Measurements from ENCODE around the gene YBEY. TPM values are rescaled to one million over a fixed set of nuclear protein-coding genes. Genes with fewer than 3 reads are reported as not detected.
A peak's percentile ranks its signal among the peaks of the same experiment; 100 is the strongest.

Gene YBEY
- polyA plus RNA-seq, 3 donors: 19.1 to 22.4 (median 19.6) TPM

DNA sequence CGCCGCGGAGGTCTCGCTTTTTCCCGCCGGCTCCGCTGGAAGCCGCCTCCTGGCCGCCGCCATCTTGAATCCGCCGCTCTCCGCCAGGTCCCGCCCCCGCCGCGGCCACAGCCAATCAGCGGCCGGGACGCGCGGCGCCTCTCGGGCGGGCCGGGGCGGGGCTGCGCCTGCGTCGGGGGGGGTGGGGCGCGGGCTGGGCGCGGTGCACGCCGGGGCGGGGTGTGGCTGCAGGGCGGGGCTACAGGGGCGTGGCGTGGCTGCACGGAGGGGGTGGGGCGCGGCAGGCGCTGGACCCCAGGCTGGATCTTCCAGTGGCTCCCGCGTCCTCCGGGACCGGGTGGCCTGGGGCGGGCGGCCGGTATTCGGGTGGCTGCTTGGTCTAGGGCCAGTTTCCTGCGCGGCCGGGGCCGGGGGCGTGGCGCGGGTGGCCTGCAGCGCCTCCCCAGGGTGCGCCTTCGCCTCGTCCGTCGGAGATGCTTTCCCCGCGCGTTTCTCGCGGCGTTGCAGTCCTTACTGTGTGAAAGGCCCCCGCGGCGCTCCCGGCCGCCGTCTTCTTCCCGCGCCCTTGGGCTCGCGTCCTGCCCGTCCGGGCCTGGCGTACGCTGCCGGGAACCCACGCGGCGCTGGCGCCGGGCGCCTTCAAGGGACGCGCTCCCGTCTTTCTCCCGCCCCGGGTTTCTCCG, 38.4 kb downstream of the YBEY start:
- DNase-seq: peak; percentile 84

DNA sequence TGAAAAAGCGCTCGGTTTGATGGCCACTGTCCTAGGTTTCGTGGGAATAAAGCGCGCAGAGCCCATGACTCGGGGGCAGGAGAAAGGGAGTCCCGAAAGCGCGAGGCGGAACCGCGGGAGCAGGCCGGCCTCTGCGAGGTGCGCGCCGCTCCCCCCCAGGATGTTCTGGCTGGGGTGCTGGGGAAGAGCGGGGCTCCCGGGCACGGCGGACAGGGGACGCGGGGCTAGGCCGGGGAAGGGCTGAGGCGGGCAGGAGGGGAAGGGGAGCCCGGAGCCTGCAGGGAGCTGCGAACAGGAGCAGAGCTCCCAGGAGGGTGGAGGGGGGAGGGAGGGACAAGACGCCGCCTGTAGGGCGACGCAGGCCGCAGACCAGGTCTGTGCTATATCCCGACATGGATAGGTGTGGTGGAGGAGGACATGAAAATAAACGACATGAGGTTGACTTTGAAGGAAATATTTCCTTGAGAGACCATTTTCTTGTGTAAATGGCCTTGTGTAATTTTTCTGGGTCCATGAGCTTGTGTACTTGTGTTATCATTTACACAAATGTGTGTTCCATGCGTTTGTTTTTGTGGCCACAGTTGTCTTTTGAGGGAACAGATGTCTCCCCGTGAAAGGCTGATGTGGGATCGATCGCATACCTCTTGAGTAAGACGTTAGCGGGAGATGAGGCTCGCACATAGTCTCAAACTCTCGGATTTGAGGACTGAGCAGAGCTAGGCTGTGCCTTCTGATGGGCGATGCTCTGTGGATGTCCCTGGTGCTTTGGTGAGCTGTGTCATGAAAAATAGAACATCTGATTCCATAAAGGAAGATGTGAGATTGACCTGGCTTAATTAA, 39.2 kb downstream of the YBEY start:
- DNase-seq: no peak

DNA sequence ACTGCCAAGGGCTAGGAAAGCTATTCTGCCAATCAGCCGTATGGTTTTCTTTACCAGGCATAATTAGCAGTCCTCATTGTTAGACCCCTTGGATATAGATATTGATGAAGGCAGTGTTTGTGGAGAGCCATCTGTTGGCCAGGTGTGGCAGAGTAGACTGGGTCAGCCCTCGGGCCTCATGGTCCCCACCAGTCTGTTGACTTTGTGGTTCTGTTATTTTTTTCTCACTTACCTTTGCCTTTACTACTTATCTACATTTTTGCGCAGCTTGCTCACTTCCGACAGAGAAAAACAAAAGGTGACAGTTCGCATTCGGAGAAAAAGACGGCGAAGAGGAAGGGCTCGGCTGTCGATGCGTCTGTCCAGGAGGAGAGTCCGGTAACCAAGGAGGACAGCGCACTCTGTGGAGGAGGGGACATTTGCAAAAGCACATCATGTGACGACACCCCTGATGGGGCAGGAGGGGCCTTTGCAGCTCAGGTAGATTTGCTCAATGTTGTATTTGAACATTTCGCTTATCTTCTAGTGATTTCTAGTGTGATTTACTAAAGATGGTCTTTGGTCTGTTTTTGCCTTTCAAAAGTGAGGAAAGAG, 40.1 kb downstream of the YBEY start:
- no peak for DNase-seq

DNA sequence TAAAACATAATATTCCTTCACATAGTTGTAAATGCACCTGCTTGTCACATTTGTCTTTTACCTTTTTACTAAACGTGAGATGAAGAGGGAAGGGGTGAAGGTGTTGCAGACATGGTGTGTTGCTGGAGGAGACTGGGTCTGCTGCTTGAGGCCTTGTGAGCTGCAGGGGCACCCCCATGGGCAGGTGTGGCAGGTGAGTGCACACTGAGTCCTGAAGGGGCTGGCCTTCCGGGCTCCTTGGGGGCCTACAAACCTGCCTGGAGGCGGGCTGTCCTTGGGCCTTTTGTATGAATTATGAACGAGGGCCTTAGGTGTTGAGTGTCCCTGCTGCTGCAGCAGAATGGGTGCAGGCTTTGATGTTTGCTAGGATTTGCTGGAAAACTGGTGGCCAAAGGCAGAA, 41.6 kb downstream of the YBEY start:
- no peak for DNase-seq

DNA sequence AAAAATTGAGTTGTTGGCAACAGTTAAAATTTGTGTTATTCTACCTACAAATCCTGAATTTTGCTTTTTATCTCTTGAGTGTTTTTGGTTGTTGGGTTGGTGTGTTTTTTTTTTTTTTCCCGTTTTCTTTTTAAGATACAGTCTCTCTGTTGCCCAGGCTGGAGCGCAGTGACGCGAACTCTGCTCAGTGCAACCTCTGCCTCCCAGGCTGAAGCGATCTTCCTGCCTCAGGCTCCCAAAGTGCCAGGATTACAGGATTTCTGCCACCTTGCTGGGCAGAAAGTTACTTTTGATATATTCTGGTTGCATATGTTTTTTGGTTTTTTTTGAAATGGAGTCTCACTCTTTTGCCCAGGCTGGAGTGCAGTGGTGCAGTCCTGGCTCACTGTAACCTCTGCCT, 42.0 kb downstream of the YBEY start:
- DNase-seq: no peak

DNA sequence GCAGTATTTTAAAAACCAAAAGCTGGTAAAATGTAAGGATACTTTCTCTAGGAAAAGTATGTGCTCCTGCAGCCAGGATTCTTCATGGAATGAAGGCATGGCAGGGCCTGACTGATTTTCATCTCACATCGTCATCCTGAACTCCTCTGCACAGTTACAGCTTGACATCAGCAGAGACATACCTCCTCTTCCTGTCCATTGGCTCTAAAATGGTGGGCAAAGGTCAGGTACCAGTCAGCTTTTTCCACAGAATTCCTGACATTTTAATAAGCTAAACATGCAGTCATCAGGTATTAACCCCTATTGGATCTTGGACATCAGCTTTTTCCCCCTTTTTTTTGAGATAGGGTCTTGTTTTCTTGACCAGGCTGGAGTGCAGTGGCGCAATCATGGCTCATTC, 43.7 kb downstream of the YBEY start:
- DNase-seq: no peak

DNA sequence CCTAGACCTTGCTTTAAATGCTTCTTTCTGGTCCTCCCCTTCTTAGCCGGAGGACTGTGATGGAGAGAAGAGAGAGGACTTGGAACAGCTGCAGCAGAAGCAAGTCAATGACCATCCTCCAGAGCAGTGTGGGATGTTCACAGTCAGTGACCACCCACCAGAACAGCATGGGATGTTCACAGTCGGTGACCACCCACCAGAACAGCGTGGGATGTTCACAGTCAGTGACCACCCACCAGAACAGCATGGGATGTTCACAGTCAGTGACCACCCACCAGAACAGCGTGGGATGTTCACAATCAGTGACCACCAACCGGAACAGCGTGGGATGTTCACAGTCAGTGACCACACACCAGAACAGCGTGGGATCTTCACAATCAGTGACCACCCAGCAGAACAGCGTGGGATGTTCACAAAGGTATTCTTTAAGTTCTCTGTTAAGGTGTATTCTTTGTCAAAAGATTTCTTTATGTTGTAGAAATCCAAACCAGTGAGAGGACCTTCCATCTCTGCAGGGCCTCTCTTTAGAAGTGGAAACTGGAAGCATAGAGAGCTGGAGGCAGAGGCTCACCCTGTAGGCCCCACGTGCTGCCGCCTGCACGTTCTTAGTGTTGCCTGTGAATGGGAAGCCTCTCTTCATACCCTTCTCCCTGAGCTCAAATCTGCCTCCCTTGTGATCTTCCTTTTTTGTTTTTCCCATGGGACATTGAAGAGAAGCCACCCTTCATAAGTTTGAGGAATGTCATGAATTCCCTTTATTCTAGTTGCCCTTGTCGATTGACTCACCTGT, 48.4 kb downstream of the YBEY start:
- DNase-seq: no peak

DNA sequence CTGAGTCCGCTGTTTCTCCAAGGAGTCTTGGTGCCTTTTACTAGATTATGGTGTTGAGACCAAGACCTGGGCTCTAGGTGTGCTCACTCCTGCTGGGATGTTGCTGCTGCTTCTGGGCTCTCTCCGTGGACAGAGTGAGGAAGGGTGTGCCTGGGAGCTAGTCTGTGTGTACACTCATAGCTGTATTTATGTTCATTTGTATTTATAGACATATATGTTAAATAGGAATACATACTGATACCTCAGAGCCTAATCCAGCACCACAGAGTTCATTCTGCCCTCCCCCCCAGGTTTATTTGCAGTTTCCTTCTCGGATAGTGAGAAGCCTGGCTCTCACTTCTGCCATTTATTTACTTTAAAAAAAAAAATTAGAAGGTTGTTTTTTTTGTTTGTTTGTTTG, 50.5 kb downstream of the YBEY start:
- no peak for DNase-seq

DNA sequence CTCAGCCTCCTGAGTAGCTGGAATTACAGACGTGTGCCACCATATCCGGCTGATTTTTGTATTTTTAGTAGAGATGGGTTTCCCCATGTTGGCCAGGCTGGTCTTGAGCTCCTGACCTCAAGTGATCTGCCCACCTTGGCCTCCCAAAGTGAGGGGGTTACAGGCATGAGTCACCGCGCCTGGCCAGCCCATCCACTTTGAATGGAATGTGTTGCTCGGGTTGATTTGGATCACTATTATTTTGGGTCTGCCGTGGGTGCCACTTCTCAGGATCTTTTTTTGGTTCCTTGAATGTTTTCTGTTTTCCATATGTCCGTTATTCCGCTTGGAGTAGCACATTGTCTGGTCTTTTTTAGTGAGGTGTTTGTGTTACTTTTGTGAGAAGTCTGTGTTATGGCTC, 54.9 kb downstream of the YBEY start:
- DNase-seq: no peak

DNA sequence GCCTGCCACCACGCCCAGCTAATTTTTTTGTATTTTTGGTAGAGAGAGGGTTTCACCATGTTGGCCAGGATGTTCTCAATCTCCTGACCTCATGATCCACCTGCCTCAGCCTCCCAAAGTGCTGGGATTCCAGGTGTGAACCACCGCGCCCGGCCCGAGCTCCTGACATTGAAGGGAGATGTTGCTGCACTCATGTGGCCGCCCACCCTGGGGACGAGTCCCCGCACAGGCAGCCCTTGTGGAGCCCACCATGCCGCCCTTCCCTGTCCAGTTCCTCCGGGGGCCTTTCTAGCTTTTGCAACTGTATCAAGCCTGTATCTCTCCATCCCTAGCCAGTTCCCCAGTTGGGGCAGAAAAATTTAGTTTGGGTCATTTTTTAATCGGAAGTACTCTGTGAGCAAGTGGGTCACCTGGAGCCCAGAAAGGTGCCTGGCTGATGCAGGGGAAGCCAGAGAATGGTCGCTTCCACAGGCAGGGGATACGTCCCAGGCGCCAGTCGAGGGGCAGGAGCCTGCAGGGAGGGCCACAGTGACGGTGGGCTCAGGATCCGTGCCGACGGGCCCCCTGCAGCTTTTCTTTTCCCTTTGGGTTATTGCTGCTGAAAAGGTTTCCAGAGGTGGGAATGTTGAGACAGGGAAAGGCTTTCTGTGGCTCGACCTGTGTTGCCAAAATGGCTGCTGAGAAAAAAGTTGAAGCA, 58.2 kb downstream of the YBEY start:
- DNase-seq: no peak

DNA sequence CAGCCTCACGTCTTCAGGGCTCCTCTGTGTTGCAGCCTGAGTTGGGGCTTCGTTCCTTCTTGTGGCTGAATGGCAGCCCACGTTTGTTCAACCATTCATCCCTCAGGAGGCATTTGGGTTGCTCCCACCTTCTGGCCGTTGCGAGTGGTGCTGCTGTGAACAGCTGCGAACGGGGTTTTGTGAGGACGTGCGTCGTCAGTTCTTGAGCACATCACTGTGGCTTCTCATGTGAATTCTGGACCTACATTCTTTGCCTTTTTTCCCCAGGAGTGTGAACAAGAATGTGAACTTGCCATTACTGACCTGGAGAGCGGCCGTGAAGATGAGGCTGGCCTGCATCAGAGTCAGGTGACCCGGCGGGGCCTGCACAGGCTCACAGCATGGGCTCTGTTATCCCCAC, 59.7 kb downstream of the YBEY start:
- DNase-seq: no peak

DNA sequence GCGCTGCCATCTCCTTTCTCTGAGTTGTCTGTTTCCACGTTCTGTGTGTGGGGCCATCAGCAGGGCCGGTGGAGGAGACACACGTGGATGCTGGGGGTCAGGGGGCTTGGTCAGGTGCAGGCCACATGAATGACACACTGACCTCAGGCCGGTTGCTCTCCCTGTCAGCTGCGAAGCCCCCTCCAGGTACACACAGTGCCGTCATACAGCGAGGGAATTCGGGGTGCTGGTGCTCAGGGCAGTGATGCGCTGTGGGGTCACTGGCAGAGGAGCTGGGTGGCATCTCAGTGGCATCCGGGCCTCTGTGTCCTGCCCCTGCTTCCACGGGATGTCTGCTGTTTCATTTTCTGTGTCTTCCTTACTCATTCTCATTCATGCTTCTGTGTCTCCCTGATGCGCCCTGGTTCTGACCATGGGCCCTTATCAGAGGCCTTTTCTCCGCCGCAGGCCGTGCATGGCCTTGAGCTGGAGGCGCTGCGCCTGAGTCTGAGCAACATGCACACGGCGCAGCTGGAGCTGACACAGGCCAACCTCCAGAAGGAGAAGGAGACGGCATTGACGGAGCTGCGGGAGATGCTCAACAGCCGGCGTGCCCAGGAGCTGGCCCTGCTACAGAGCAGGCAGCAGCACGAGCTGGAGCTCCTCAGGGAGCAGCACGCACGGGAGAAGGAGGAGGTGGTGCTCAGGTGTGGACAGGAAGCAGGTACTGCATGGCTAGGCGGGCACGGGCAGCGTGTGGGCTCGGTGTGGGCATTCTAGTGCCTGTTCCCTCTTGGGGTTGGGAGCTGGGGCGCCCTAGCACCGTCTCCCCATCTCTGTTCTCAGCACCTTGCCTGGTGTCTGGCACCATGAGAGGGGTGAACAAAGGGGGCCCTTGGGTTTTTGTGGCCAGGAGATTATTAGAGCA, 60.4 kb downstream of the YBEY start:
- no peak for DNase-seq

DNA sequence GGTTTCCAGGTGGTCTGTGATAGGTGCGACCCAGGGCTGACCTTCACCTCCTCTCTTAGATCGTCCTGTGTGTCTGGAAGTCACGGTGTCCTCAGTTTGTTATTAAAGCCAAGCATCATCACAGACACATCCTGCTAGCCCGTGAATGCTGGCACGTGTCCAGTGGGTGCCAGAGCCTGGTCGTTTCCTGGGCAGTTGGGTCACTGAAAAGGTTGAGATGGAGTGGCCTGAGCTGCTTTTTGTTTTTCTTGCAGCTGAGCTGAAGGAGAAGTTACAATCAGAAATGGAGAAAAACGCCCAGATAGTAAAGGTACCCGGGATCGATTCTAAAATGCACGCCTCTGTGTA, 61.0 kb downstream of the YBEY start:
- DNase-seq: no peak

Other genes with a start within 250 kb of the YBEY start
- 100 to 1,000 TPM; 171 to 264 (median 225) TPM for gene COL6A2, start 188.2 kb upstream of the YBEY start, polyA plus RNA-seq (ENCODE audit: insufficient read length in 3 of 3)
- gene FTCD, start 130.8 kb upstream of the YBEY start, polyA plus RNA-seq (ENCODE audit: insufficient read length in 3 of 3): 10 to 100 TPM; 40.3 to 61.9 (median 45.0) TPM
- gene SPATC1L, start 101.9 kb upstream of the YBEY start, polyA plus RNA-seq (ENCODE audit: insufficient read length in 3 of 3): 10 to 100 TPM; 12.3 to 18.0 (median 18.0) TPM
- 10 to 100 TPM; 33.9 to 58.9 (median 52.0) TPM for gene LSS, start 57.6 kb upstream of the YBEY start, polyA plus RNA-seq (ENCODE audit: insufficient read length in 3 of 3)
- 100 to 1,000 TPM in 2 of 3 donors, 10 to 100 TPM in 1; 79.3 to 114 (median 105) TPM for gene MCM3AP, start 731 bp upstream of the YBEY start, polyA plus RNA-seq (ENCODE audit: insufficient read length in 3 of 3)
- 10 to 100 TPM; 12.4 to 21.9 (median 17.4) TPM for gene C21orf58, start 37.5 kb downstream of the YBEY start, polyA plus RNA-seq (ENCODE audit: insufficient read length in 3 of 3)
- gene PCNT, start 37.8 kb downstream of the YBEY start, polyA plus RNA-seq (ENCODE audit: insufficient read length in 3 of 3): 10 to 100 TPM; 36.0 to 45.5 (median 40.3) TPM
- 10 to 100 TPM; 24.3 to 49.6 (median 47.5) TPM for gene DIP2A, start 172.5 kb downstream of the YBEY start, polyA plus RNA-seq (ENCODE audit: insufficient read length in 3 of 3)